Non-pigmented ciliary epithelial cell (primary cell): Measurements from ENCODE around the gene LGR5.
"Not testable (repeated sequence)": the region's sequence is repeated elsewhere in the genome, so short reads cannot be mapped to it uniquely, and the experiment has no call there.

Experiments
- DNase-seq: peaks from one replicate; pipeline ENCODE4 v3.0.0-alpha.2; 2010; ENCODE audit warnings: low read depth

The LGR5 gene

GRCh38 chr12:71476513-71476912 lies 36.9 kb downstream of the LGR5 start:
- DNase-seq, result peak; percentile 78

- DNase-seq, result no peak
Measured at GRCh38 chr12:71477609-71478008, 38.0 kb downstream of the LGR5 start.

- no peak for DNase-seq
Measured at GRCh38 chr12:71478270-71478669, 38.7 kb downstream of the LGR5 start.

GRCh38 chr12:71484272-71484905 lies 44.8 kb downstream of the LGR5 start:
- DNase-seq, result no peak

GRCh38 chr12:71490844-71491243 lies 51.2 kb downstream of the LGR5 start:
- DNase-seq, result not testable (repeated sequence)

- no peak for DNase-seq
Measured at GRCh38 chr12:71492604-71493003, 53.0 kb downstream of the LGR5 start.

GRCh38 chr12:71499834-71500233 lies 60.2 kb downstream of the LGR5 start:
- no peak for DNase-seq

- DNase-seq, result no peak
Measured at GRCh38 chr12:71503579-71504391, 64.2 kb downstream of the LGR5 start.

- no peak for DNase-seq
Measured at GRCh38 chr12:71504476-71504875, 64.9 kb downstream of the LGR5 start.

GRCh38 chr12:71509705-71510104 lies 70.1 kb downstream of the LGR5 start:
- no peak for DNase-seq

- no peak for DNase-seq
Measured at GRCh38 chr12:71517145-71517846, 77.7 kb downstream of the LGR5 start.

GRCh38 chr12:71521125-71521524 lies 81.5 kb downstream of the LGR5 start:
- no peak for DNase-seq

- DNase-seq, result no peak
Measured at GRCh38 chr12:71524626-71525025, 85.0 kb downstream of the LGR5 start.

- no peak for DNase-seq
Measured at GRCh38 chr12:71533703-71534102, 94.1 kb downstream of the LGR5 start.

GRCh38 chr12:71536279-71536938 lies 96.8 kb downstream of the LGR5 start:
- DNase-seq, result no peak

GRCh38 chr12:71536939-71537622 lies 97.5 kb downstream of the LGR5 start:
- DNase-seq, result no peak

- DNase-seq, result no peak
Measured at GRCh38 chr12:71538807-71539206, 99.2 kb downstream of the LGR5 start.

- no peak for DNase-seq
Measured at GRCh38 chr12:71541583-71541982, 102.0 kb downstream of the LGR5 start.

GRCh38 chr12:71546322-71546861 lies 106.8 kb downstream of the LGR5 start:
- no peak for DNase-seq

GRCh38 chr12:71548893-71549292 lies 109.3 kb downstream of the LGR5 start:
- DNase-seq, result no peak

- DNase-seq, result peak; percentile 4
Measured at GRCh38 chr12:71551529-71551928, 111.9 kb downstream of the LGR5 start.
